Spleen (tissue), 11 donors: ENCODE results near the gene HPGDS. TPM values are rescaled to one million over a fixed set of nuclear protein-coding genes. Genes with fewer than 3 reads are reported as not detected.
"Not testable (repeated sequence)": the region's sequence is repeated elsewhere in the genome, so short reads cannot be mapped to it uniquely, and the experiment has no call there.

Source experiments
- DNase-seq: peaks from one replicate; pipeline ENCODE4 v3.0.0-alpha.2; 2020
- H3K27ac ChIP-seq, 8 donors: fragments of 200-600 bp; sonication (generic) in 7 of 8; 1 replicate in 4 of 8; 2 replicates in 4 of 8; pipeline versions ENCODE4 v1.5.0 to v1.8.0; 2016 to 2021; ENCODE audit warnings: inconsistent platforms in 4 of 8, mild to moderate bottlenecking in 4 of 8, moderate library complexity in 1 of 8
- H3K27me3 ChIP-seq, 7 donors: fragments of 200-600 bp; sonication (generic) in 6 of 7; replicated peaks in 1 of 7; 1 replicate in 4 of 7; 2 replicates in 3 of 7; pipeline versions ENCODE4 v1.5.0 to v1.8.0; 2016 to 2021; ENCODE audit warnings: inconsistent platforms in 3 of 7, mild to moderate bottlenecking in 1 of 7
- H3K36me3 ChIP-seq, 6 donors: fragments of 200-600 bp; sonication (generic) in 5 of 6; 1 replicate in 4 of 6; 2 replicates in 2 of 6; pipeline versions ENCODE4 v1.5.0 to v1.8.0; 2016 to 2021; ENCODE audit warnings: inconsistent platforms in 2 of 6
- H3K4me1 ChIP-seq, 6 donors: fragments of 200-600 bp; sonication (generic) in 5 of 6; 1 replicate in 3 of 6; 2 replicates in 3 of 6; pipeline versions ENCODE4 v1.5.0 to v1.8.0; 2016 to 2021; ENCODE audit warnings: inconsistent platforms in 3 of 6
- H3K4me3 ChIP-seq, 8 donors: fragments of 200-600 bp; sonication (generic) in 7 of 8; 1 replicate in 4 of 8; 2 replicates in 4 of 8; pipeline versions ENCODE4 v1.5.0 to v1.8.0; 2016 to 2021; ENCODE audit warnings: inconsistent platforms in 4 of 8, mild to moderate bottlenecking in 4 of 8, moderate library complexity in 2 of 8
- H3K9me3 ChIP-seq, 8 donors: fragments of 200-600 bp; sonication (generic) in 7 of 8; 1 replicate in 4 of 8; 2 replicates in 4 of 8; pipeline versions ENCODE4 v1.5.0 to v1.8.0; 2016 to 2021; ENCODE audit warnings: inconsistent platforms in 4 of 8
- POLR2A ChIP-seq, 3 donors: fragments of 450-650 bp; IDR thresholded peaks; one replicate each; pipeline ENCODE4 v1.5.1; 2017; ENCODE audit warnings: antibody characterized with exemption in 3 of 3, mild to moderate bottlenecking in 1 of 3
- POLR2AphosphoS5 ChIP-seq, 3 donors: sonication (generic); formaldehyde crosslinking; IDR thresholded peaks; one replicate each; pipeline ENCODE4 v1.5.1; 2017; ENCODE audit warnings: antibody characterized with exemption in 3 of 3
- WGBS, 5 donors: extraction: QIAGEN DNeasy Blood & Tissue Kit in 3 of 5; methylation state at CpG; one replicate each; pipeline versions ENCODE4 v1.1.5 to v1.1.7; 2013 to 2018; 5-methylcytosine and 5-hydroxymethylcytosine counted together
- intact Hi-C: fragments of 100-400 bp; cut with DNase I; formaldehyde crosslinking; loops from one replicate; pipeline ENCODE4 v1.15.0; 2023; ENCODE audit warnings: low total_unique reads
- polyA plus RNA-seq, 3 donors: library from polyadenylated mRNA; stranded (reverse); fragments of 200-250 nt; gene quantifications; one replicate each; pipeline ENCODE4 v1.2.1, GENCODE V29; 2013
- total RNA-seq, 7 donors: library from RNA; depleted of rRNA in 3 of 7; stranded (reverse); fragments of >200 nt in 3 of 7; fragmentation: NEBNext Ultra II Directional in 4 of 7; extraction: Animal tissue kit (Norgen Biotek cat#: 25700) in 4 of 7; gene quantifications; one replicate each; pipeline versions ENCODE4 v1.1.0 to v1.2.1, GENCODE V29; 2016 to 2021
- TF ChIP-seq, protein P1 (sequence below), 11 experiments: fragments of 200-600 bp in 7 of 11; fragments of 450-650 bp in 4 of 11; sonication (generic) in 4 of 11; IDR thresholded peaks in 8 of 11; conservative IDR thresholded peaks in 3 of 11; 1 replicate in 7 of 11; 2 replicates in 4 of 11; pipeline versions ENCODE4 v1.4.0 to v1.8.0; 2016 to 2021; ENCODE audit warnings: antibody characterized with exemption in 11 of 11, inconsistent platforms in 4 of 11, mild to moderate bottlenecking in 1 of 11
- donor health status: healthy with polysubstance abuse.
- donor health status: DM: no; HTN: no; CAD: no; lungs with moderate emphysema.
- donor health status: DM: no; HTN: no; CAD: no.
- donor health status: Bipolar disorder and iron deficiency.
- donor health status: healthy.
- donor health status: DM: no; HTN: no; CAD: no.
- donor health status: DM: yes; HTN: yes; CAD: no.

The HPGDS gene
- total and polyA plus RNA-seq, 10 donors: 0.04 to 2.2 (median 0.42) TPM; not detected in 4

DNA sequence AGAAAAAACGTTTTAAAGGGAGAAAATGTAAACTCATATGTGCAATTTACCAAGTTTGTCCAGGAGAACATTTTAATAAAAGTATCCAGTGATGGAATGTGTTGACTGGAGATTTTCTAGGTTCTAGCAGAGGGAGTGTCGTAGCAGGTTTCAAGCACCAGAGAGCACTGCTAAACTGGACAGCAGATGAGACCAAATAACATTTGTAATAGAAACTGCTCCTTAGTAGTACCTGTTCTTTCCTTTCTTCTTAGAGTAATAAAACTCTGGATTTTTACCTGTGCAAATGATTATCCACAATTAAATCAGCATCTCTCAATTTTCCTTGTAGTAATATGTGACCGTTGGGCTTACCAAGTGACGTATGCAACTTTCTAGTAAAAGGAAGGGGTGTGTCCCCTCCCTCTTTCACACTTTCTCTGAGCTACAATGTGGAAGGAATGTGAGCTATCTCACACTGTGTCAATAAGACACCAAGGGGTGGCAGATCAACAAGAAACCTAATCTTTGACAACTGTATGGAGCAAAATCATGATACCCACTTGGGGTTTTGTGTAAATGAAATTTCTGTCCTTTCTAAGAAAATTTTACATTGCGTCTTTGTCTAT is 9.5 kb downstream of the HPGDS start:
- no peaks in the 10 kb centered on the region for H3K9me3 ChIP-seq
- H3K27ac ChIP-seq: no peak overlapping the region

DNA sequence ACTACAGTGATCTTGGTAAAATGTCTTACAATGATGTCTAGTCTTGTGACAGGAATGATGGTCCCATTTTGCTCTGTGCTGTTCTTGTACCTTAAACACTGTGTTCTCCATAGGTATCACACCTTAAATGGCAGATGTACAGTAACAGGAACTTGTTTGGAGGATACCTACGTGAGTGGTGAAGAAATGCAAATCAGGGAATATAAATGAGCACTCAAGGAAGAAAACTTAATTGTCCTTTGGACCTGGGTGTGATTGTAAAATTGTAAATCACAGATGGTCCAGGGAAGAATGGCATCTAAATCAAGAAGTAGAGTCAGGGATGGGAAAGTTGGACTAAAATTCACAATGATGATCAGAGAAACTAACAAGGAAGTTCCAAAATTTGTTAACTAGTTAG is 12.7 kb downstream of the HPGDS start:
- Histone ChIP-seq H3K27ac (no peak overlapping the region), H3K36me3 (no peaks in the 10 kb centered on the region), H3K4me3 (no peak overlapping the region), H3K4me1 (no peaks in the 10 kb centered on the region), H3K9me3 (peaks cover 0 to 31% (median 25%) of the 10 kb centered on the region in 8 donors), H3K27me3 (no peaks in the 10 kb centered on the region)
- TF ChIP-seq POLR2A (IDR thresholded peaks at IDR 0.05) (no peak), POLR2AphosphoS5 (IDR thresholded peaks at IDR 0.05) (no peak)
- TF ChIP-seq, protein P1, sequence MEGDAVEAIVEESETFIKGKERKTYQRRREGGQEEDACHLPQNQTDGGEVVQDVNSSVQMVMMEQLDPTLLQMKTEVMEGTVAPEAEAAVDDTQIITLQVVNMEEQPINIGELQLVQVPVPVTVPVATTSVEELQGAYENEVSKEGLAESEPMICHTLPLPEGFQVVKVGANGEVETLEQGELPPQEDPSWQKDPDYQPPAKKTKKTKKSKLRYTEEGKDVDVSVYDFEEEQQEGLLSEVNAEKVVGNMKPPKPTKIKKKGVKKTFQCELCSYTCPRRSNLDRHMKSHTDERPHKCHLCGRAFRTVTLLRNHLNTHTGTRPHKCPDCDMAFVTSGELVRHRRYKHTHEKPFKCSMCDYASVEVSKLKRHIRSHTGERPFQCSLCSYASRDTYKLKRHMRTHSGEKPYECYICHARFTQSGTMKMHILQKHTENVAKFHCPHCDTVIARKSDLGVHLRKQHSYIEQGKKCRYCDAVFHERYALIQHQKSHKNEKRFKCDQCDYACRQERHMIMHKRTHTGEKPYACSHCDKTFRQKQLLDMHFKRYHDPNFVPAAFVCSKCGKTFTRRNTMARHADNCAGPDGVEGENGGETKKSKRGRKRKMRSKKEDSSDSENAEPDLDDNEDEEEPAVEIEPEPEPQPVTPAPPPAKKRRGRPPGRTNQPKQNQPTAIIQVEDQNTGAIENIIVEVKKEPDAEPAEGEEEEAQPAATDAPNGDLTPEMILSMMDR (IDR thresholded peaks at IDR 0.05 in 8 of 11, conservative IDR thresholded peaks at IDR 0.05 in 3 of 11): no peak
- DNase-seq: no peak
- intact Hi-C loops: no loop called here
- 55 to 82% (median 64%) methylated on average over 1 of the region's 1 CpG for WGBS, 5 donors

More for the DNA sequence above, 9.5 kb downstream of the HPGDS start:
- 46 to 63% (median 49%) methylated on average over 5 of the region's 5 CpGs for WGBS, 5 donors
- no peak for TF ChIP-seq POLR2A (IDR thresholded peaks at IDR 0.05)
- TF ChIP-seq, protein P1 (IDR thresholded peaks at IDR 0.05 in 8 of 11, conservative IDR thresholded peaks at IDR 0.05 in 3 of 11): peak in 1 of 11 experiments; percentile 12
- no peak for TF ChIP-seq POLR2AphosphoS5 (IDR thresholded peaks at IDR 0.05)
- no peak overlapping the region for H3K4me3 ChIP-seq
- no peaks in the 10 kb centered on the region for H3K36me3 ChIP-seq
- no peaks in the 10 kb centered on the region for H3K27me3 ChIP-seq
- intact Hi-C loops: no loop called here
- H3K4me1 ChIP-seq: no peaks in the 10 kb centered on the region
- DNase-seq: no peak

DNA sequence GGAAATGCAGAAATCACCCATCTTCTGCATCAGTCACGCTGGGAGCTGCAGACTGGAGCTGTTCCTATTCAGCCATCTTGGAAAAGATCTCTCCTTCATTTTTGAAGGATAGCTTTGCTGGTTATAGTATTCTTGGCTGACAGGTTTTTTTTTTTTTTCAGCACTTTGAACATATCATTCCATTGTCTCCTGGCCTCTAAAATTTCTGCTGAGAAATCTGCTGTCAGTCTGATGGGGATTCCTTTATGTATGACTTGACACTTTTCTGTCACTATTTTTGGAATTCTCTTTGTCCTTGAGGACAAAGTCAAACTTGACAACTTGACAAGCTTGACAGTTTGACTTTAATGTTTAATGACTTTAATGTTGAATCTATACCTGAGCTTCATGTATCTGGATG is 16.8 kb downstream of the HPGDS start:
- H3K4me1 ChIP-seq: no peaks in the 10 kb centered on the region
- peaks cover 0 to 45% (median 31%) of the 10 kb centered on the region in 8 donors for H3K9me3 ChIP-seq
- no peak overlapping the region for H3K4me3 ChIP-seq
- H3K36me3 ChIP-seq: no peaks in the 10 kb centered on the region
- no peak for DNase-seq
- 70 to 100% (median 88%) methylated on average over 1 of the region's 1 CpG for WGBS, 5 donors
- H3K27me3 ChIP-seq: no peaks in the 10 kb centered on the region
- intact Hi-C loops: no loop called here
- TF ChIP-seq, protein P1 (IDR thresholded peaks at IDR 0.05 in 8 of 11, conservative IDR thresholded peaks at IDR 0.05 in 3 of 11): no peak
- no peak for TF ChIP-seq POLR2A (IDR thresholded peaks at IDR 0.05)
- no peak for TF ChIP-seq POLR2AphosphoS5 (IDR thresholded peaks at IDR 0.05)
- H3K27ac ChIP-seq: no peak overlapping the region

DNA sequence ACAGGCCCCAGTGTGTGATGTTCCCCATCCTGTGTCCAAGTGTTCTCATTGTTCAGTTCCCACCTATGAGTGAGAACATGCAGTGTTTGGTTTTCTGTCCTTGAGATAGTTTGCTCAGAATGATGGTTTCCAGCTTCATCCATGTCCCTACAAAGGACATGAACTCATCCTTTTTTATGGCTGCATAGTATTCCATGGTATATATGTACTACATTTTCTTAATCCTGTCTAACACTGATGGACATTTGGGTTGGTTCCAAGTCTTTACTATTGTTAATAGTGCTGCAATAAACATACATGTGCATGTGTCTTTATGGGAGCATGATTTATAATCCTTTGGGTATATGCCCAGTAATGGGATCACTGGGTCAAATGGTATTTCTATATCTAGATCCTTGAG is 22.7 kb downstream of the HPGDS start:
- H3K36me3 ChIP-seq, H3K4me3 ChIP-seq, DNase-seq, H3K4me1 ChIP-seq, H3K27ac ChIP-seq, H3K27me3 ChIP-seq, intact Hi-C loops: not testable (repeated sequence)
- H3K9me3 ChIP-seq: peaks cover 0 to 30% (median 12%) of the 10 kb centered on the region in 8 donors
